Fibroblast of lung (primary cell): ENCODE data around the gene IL1RN.

Experiments used
- CTCF ChIP-seq, 2 donors: IDR thresholded peaks in 1 of 2; conservative IDR thresholded peaks in 1 of 2; 1 replicate in 1 of 2; 2 replicates in 1 of 2; pipeline ENCODE4 v1.5.1; 2011 to 2012; ENCODE audit warnings: low read length in 2 of 2, control low read depth in 1 of 2, inconsistent platforms in 1 of 2, low read depth in 1 of 2, mild to moderate bottlenecking in 1 of 2
- EZH2 ChIP-seq: IDR thresholded peaks from 2 replicates; pipeline ENCODE4 v1.5.1; 2012; ENCODE audit warnings: low read length, control low read depth, mild to moderate bottlenecking; ENCODE audit errors: missing control alignments

- TF ChIP-seq CTCF (conservative IDR thresholded peaks at IDR 0.05 in 1 of 2, IDR thresholded peaks at IDR 0.05 in 1 of 2; ENCODE audit: low read depth in 1 of 2, low read length in 2 of 2): no peak
- no peak for TF ChIP-seq EZH2
Measured at GRCh38 chr2:113157118-113157896, 29.9 kb downstream of the IL1RN start.
